ENCODE data around the gene FSD2. TPM values are rescaled to one million over a fixed set of nuclear protein-coding genes. Genes with fewer than 3 reads are reported as not detected.

FSD2 gene
- total and polyA plus RNA-seq, 2 donors (not counting 1 experiment from before 2014, with no cell fraction given): not detected

DNA sequence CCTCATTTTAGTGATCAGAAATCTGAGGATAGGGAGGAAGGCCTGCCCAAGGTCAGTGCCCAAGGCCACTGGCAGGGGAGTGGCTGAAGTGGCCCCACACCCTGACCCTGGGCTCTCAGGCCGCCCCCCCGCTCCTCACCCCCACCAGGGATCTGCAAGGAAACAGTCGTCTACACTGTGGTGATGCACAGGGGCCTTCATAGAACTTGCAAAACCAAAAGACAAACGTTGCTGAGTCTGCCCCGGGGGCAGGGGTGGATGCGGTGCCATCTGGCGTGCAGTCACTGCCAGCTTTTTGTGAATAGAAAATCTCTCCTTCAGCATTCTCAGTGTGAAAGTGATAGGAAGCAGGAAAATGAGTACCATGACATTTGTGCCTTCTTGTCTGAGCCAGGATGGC is 44.9 kb upstream of the FSD2 start:
- Histone ChIP-seq H3K4me2 (replicated peaks; ENCODE audit: low read depth, low read length, poor library complexity, severe bottlenecking) (no peak overlapping the region), H2AFZ (ENCODE audit: insufficient read depth, low read depth, low read length, poor library complexity, severe bottlenecking) (no peak overlapping the region), H3K27ac (ENCODE audit: low read length in 2 of 2) (no peak overlapping the region), H3K9ac (ENCODE audit: low read length) (no peak overlapping the region), H3K4me1 (ENCODE audit: control insufficient read depth in 2 of 2, insufficient read depth in 2 of 2, low read length in 2 of 2) (peaks cover 3 to 21% of the 10 kb centered on the region in 2 donors), H3K4me3 (ENCODE audit: control extremely low read depth in 1 of 5, extremely low read depth in 1 of 5, insufficient read depth in 1 of 5, low read depth in 2 of 5, low read length in 4 of 5) (no peak overlapping the region), H4K20me1 (ENCODE audit: control insufficient read depth, insufficient read depth, low read length, poor library complexity, severe bottlenecking) (no peaks in the 10 kb centered on the region), H3K27me3 (replicated peaks in 1 of 4; ENCODE audit: control extremely low read depth in 1 of 4, control insufficient read depth in 3 of 4, insufficient read depth in 4 of 4, low read length in 3 of 4) (no peaks in the 10 kb centered on the region), H3K79me2 (ENCODE audit: control insufficient read depth, insufficient read depth, low read length) (no peaks in the 10 kb centered on the region), H3K9me3 (ENCODE audit: control extremely low read depth in 1 of 3, control insufficient read depth in 2 of 3, insufficient read depth in 1 of 3, low read length in 2 of 3) (no peaks in the 10 kb centered on the region), H3K36me3 (replicated peaks in 1 of 2; ENCODE audit: control extremely low read depth in 1 of 2, control insufficient read depth in 1 of 2, extremely low read depth in 1 of 2, insufficient read depth in 2 of 2, low read length in 1 of 2) (no peaks in the 10 kb centered on the region)
- intact Hi-C loops (cut with micrococcal nuclease): no loop called here
- no peak for TF ChIP-seq CTCF (IDR thresholded peaks at IDR 0.05)
- no peak for TF ChIP-seq EZH2 (IDR thresholded peaks at IDR 0.05; ENCODE audit: borderline replicate concordance, insufficient read depth, low read depth, low read length, poor library complexity, severe bottlenecking)
- DNase-seq (no peak), ATAC-seq (ENCODE audit: low read depth) (no peak)
- ChIA-PET CTCF (interaction anchor here (1.9 to 3.6 kb wide), 3 partner anchors 40 to 149 kb away, joined by 5 to 15 read pairs (median 10); partner anchors contain the start of gene RAMAC), POLR2A (no interaction called here)
- H3K9me3 Mint-ChIP-seq (ENCODE audit: insufficient read depth): no peaks in the 10 kb centered on the region
- H3K27me3 Mint-ChIP-seq: no peaks in the 10 kb centered on the region
- H3K4me1 Mint-ChIP-seq: peaks cover 25% of the 10 kb centered on the region
- no peak overlapping the region for H3K27ac Mint-ChIP-seq
- no peak overlapping the region for H3K4me3 Mint-ChIP-seq
- 62% methylated on average over 7 of the region's 7 CpGs for WGBS (ENCODE audit: insufficient coverage)

DNA sequence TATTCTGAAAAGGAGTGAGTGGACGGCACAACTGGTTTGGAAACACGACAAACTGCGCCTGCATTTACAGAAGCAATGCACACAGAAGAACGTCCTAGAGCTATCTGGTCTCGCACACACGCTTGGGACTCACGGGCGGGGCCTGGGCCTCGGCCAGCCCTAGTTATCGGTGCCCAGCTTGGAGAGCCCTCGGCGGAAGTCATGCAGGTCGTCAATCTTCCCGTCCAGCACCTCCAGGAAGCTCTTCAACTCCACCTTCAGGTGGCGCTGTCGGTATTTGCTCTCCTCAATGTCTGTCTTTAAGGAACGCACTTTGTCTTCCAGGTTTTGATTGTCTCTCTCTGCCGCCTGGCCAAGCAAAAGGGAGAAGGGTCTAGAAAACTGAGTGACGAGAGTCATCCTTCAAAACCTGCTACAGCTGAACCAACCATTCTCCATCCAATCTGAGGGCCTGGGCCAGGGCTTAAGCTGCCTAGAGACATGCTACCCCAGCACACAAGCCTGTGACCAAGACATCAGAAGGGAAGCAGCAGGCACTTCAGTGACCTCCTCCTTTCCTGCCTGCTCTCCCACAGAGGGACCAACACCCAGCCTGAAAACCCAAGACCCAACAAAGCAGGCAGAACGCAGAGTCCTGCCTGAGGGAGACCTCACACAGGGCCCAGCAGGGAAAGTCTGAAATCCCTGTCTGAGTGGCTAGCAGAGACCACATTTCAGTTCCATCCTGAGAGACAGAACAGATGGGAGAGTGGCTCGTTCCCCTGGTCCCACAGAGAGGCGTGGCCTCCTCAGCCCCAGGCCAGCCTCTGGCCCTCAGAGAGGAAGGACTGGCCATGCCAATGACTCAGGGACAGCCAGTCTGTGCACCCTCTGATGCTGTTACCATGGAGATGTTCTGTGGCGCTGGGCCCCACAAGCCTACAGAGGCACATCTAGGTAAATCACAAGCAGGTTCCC is 44.0 kb upstream of the FSD2 start:
- Histone ChIP-seq H3K27me3 (replicated peaks in 1 of 4; ENCODE audit: control extremely low read depth in 1 of 4, control insufficient read depth in 3 of 4, insufficient read depth in 4 of 4, low read length in 3 of 4) (no peaks in the 10 kb centered on the region), H3K4me3 (ENCODE audit: control extremely low read depth in 1 of 5, extremely low read depth in 1 of 5, insufficient read depth in 1 of 5, low read depth in 2 of 5, low read length in 4 of 5) (no peak overlapping the region), H3K4me2 (replicated peaks; ENCODE audit: low read depth, low read length, poor library complexity, severe bottlenecking) (peak overlapping the region; percentile 48), H2AFZ (ENCODE audit: insufficient read depth, low read depth, low read length, poor library complexity, severe bottlenecking) (peak overlapping the region; percentile 75), H3K36me3 (replicated peaks in 1 of 2; ENCODE audit: control extremely low read depth in 1 of 2, control insufficient read depth in 1 of 2, extremely low read depth in 1 of 2, insufficient read depth in 2 of 2, low read length in 1 of 2) (no peaks in the 10 kb centered on the region), H3K9me3 (ENCODE audit: control extremely low read depth in 1 of 3, control insufficient read depth in 2 of 3, insufficient read depth in 1 of 3, low read length in 2 of 3) (no peaks in the 10 kb centered on the region), H4K20me1 (ENCODE audit: control insufficient read depth, insufficient read depth, low read length, poor library complexity, severe bottlenecking) (no peaks in the 10 kb centered on the region), H3K27ac (ENCODE audit: low read length in 2 of 2) (no peak overlapping the region), H3K9ac (ENCODE audit: low read length) (no peak overlapping the region), H3K79me2 (ENCODE audit: control insufficient read depth, insufficient read depth, low read length) (no peaks in the 10 kb centered on the region), H3K4me1 (ENCODE audit: control insufficient read depth in 2 of 2, insufficient read depth in 2 of 2, low read length in 2 of 2) (peaks cover 6 to 23% of the 10 kb centered on the region in 2 donors)
- Mint-ChIP-seq H3K4me3 (peak overlapping the region; percentile 52), H3K27ac (peak overlapping the region; percentile 66), H3K27me3 (no peaks in the 10 kb centered on the region), H3K9me3 (ENCODE audit: insufficient read depth) (no peaks in the 10 kb centered on the region), H3K4me1 (peaks cover 31% of the 10 kb centered on the region)
- ATAC-seq (ENCODE audit: low read depth) (peak; percentile 22), DNase-seq (peak; percentile 72)
- ChIA-PET CTCF (interaction anchor here (0.6 to 3.6 kb wide), 9 partner anchors 10 to 399 kb away, joined by 3 to 21 read pairs (median 4); partner anchors contain the start of gene RAMAC), POLR2A (no interaction called here)
- WGBS (ENCODE audit: insufficient coverage): 29% methylated on average over 23 of the region's 23 CpGs
- TF ChIP-seq EZH2 (IDR thresholded peaks at IDR 0.05; ENCODE audit: borderline replicate concordance, insufficient read depth, low read depth, low read length, poor library complexity, severe bottlenecking) (no peak), CTCF (IDR thresholded peaks at IDR 0.05) (peak; percentile 73)
- intact Hi-C loops (cut with micrococcal nuclease): loop anchor here (2.0 kb wide), 1 partner anchor 151 kb away; no protein-coding TSS in a partner anchor

Measured in B cell (primary cell).